Erythroblast (primary cell): Measurements from ENCODE around the gene IFI30.

ENCODE experiments used
- GATA1 ChIP-seq: IDR thresholded peaks from 2 replicates; pipeline ENCODE4 v1.6.1; 2011; ENCODE audit warnings: low read depth, mild to moderate bottlenecking, control low read depth, low read length, moderate library complexity
- POLR2A ChIP-seq: IDR thresholded peaks from 2 replicates; pipeline ENCODE4 v1.6.1; 2011; ENCODE audit warnings: mild to moderate bottlenecking, low read length

GRCh38 chr19:18141031-18141430, 32.6 kb upstream of the IFI30 start:
- TF ChIP-seq POLR2A (no peak), GATA1 (no peak)
